A549 (cell line): ENCODE results near the gene LCP1.

Experiments used
- CBX2 ChIP-seq: fragments of 200-600 bp; sonication (generic); IDR thresholded peaks from 2 replicates; pipeline ENCODE4 v1.6.1; 2016; ENCODE audit warnings: low read depth, mild to moderate bottlenecking, borderline replicate concordance
- CHD4 ChIP-seq: fragments of 200-600 bp; sonication (generic); IDR thresholded peaks from 2 replicates; pipeline ENCODE4 v1.6.1; 2016; ENCODE audit warnings: antibody characterized with exemption, mild to moderate bottlenecking, borderline replicate concordance
- MAFK ChIP-seq: fragments of 450-650 bp; IDR thresholded peaks from 2 replicates; pipeline ENCODE4 v1.6.1; 2014; ENCODE audit not compliant: partially characterized antibody
- POLR2A ChIP-seq: IDR thresholded peaks from 2 replicates; pipeline ENCODE4 v1.6.1; 2012; ENCODE audit warnings: mild to moderate bottlenecking, low read length
- RAD21 ChIP-seq, 2 experiments: fragments of >200 bp in 1 of 2; sonication (Bioruptor Twin) in 1 of 2; formaldehyde crosslinking in 1 of 2; IDR thresholded peaks in 1 of 2; conservative IDR thresholded peaks in 1 of 2; 2 replicates in 1 of 2; 3 replicates in 1 of 2; pipeline ENCODE4 v1.6.1; 2012 to 2018; ENCODE audit warnings: inconsistent platforms in 1 of 2
- ZNF302 ChIP-seq: fragments of 250-450 bp; sonication (Bioruptor Pico); IDR thresholded peaks from 2 replicates; pipeline ENCODE4 v1.9.0; 2021; ENCODE audit warnings: inconsistent platforms, mild to moderate bottlenecking, moderate library complexity
- TF ChIP-seq, protein P1 (sequence below): fragments of 200-600 bp; sonication (generic); IDR thresholded peaks from 2 replicates; pipeline ENCODE4 v1.6.1; 2016; ENCODE audit warnings: antibody characterized with exemption, mild to moderate bottlenecking, moderate library complexity
- TF ChIP-seq, protein P2 (sequence below): fragments of >200 bp; sonication (Bioruptor Twin); formaldehyde crosslinking; IDR thresholded peaks from 3 replicates; pipeline ENCODE4 v1.6.1; 2016
- TF ChIP-seq, protein P3 (sequence below): fragments of >200 bp; sonication (Bioruptor Twin); formaldehyde crosslinking; IDR thresholded peaks from 3 replicates; pipeline ENCODE4 v1.5.1; 2016

DNA sequence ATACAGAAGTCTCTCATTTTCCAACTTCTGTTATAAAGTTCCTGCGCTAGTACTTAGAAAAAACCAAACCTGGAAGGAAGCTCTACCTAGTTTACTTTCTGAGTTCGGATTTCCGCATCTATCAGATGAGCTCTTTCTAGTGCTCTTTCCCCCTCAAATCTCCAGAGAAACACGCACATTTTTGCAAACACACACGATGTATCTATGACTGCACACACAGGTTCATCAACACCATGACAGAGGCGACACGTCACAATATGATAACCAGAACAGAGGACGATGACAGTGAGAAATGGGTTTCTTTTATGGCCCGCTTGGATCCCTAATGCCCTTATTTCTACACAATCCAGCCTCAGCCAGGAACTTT lies 29.1 kb upstream of the LCP1 start:
- TF ChIP-seq, protein P1, sequence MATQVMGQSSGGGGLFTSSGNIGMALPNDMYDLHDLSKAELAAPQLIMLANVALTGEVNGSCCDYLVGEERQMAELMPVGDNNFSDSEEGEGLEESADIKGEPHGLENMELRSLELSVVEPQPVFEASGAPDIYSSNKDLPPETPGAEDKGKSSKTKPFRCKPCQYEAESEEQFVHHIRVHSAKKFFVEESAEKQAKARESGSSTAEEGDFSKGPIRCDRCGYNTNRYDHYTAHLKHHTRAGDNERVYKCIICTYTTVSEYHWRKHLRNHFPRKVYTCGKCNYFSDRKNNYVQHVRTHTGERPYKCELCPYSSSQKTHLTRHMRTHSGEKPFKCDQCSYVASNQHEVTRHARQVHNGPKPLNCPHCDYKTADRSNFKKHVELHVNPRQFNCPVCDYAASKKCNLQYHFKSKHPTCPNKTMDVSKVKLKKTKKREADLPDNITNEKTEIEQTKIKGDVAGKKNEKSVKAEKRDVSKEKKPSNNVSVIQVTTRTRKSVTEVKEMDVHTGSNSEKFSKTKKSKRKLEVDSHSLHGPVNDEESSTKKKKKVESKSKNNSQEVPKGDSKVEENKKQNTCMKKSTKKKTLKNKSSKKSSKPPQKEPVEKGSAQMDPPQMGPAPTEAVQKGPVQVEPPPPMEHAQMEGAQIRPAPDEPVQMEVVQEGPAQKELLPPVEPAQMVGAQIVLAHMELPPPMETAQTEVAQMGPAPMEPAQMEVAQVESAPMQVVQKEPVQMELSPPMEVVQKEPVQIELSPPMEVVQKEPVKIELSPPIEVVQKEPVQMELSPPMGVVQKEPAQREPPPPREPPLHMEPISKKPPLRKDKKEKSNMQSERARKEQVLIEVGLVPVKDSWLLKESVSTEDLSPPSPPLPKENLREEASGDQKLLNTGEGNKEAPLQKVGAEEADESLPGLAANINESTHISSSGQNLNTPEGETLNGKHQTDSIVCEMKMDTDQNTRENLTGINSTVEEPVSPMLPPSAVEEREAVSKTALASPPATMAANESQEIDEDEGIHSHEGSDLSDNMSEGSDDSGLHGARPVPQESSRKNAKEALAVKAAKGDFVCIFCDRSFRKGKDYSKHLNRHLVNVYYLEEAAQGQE, result no peak
- TF ChIP-seq, protein P2, sequence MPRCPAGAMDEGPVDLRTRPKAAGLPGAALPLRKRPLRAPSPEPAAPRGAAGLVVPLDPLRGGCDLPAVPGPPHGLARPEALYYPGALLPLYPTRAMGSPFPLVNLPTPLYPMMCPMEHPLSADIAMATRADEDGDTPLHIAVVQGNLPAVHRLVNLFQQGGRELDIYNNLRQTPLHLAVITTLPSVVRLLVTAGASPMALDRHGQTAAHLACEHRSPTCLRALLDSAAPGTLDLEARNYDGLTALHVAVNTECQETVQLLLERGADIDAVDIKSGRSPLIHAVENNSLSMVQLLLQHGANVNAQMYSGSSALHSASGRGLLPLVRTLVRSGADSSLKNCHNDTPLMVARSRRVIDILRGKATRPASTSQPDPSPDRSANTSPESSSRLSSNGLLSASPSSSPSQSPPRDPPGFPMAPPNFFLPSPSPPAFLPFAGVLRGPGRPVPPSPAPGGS, result no peak
- TF ChIP-seq, protein P3, sequence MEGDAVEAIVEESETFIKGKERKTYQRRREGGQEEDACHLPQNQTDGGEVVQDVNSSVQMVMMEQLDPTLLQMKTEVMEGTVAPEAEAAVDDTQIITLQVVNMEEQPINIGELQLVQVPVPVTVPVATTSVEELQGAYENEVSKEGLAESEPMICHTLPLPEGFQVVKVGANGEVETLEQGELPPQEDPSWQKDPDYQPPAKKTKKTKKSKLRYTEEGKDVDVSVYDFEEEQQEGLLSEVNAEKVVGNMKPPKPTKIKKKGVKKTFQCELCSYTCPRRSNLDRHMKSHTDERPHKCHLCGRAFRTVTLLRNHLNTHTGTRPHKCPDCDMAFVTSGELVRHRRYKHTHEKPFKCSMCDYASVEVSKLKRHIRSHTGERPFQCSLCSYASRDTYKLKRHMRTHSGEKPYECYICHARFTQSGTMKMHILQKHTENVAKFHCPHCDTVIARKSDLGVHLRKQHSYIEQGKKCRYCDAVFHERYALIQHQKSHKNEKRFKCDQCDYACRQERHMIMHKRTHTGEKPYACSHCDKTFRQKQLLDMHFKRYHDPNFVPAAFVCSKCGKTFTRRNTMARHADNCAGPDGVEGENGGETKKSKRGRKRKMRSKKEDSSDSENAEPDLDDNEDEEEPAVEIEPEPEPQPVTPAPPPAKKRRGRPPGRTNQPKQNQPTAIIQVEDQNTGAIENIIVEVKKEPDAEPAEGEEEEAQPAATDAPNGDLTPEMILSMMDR, result no peak
- no peak for TF ChIP-seq POLR2A
- TF ChIP-seq RAD21 (conservative IDR thresholded peaks at IDR 0.05 in 1 of 2, IDR thresholded peaks at IDR 0.05 in 1 of 2), result no peak
- no peak for TF ChIP-seq CHD4
- TF ChIP-seq MAFK, result no peak
- TF ChIP-seq CBX2, result no peak
- TF ChIP-seq ZNF302 (CRISPR knock-in tag), result no peak
